CD4-positive, alpha-beta T cell treated with Interleukin-21 for 1 hour (primary cell): Measurements from ENCODE around the gene ITGA1.
"Not testable (repeated sequence)": the region's sequence is repeated elsewhere in the genome, so short reads cannot be mapped to it uniquely, and the experiment has no call there.

Source experiments
- DNase-seq: peaks from one replicate; pipeline ENCODE4 v3.0.0-alpha.2; 2020

ITGA1 gene

GRCh38 chr5:52837591-52838001 is 49.9 kb downstream of the ITGA1 start:
- no peak for DNase-seq

- DNase-seq: no peak
Observed at GRCh38 chr5:52838326-52839015, 50.8 kb downstream of the ITGA1 start.

GRCh38 chr5:52839285-52839684 is 51.6 kb downstream of the ITGA1 start:
- DNase-seq: no peak

GRCh38 chr5:52840277-52841050 is 52.7 kb downstream of the ITGA1 start:
- DNase-seq: no peak

- no peak for DNase-seq
Observed at GRCh38 chr5:52841114-52841513, 53.4 kb downstream of the ITGA1 start.

- no peak for DNase-seq
Observed at GRCh38 chr5:52842111-52842510, 54.4 kb downstream of the ITGA1 start.

- DNase-seq: no peak
Observed at GRCh38 chr5:52844885-52845284, 57.2 kb downstream of the ITGA1 start.

- no peak for DNase-seq
Observed at GRCh38 chr5:52846182-52846842, 58.6 kb downstream of the ITGA1 start.

GRCh38 chr5:52848688-52849087 is 61.0 kb downstream of the ITGA1 start:
- DNase-seq: not testable (repeated sequence)

GRCh38 chr5:52849544-52849943 is 61.8 kb downstream of the ITGA1 start:
- DNase-seq: no peak

- no peak for DNase-seq
Observed at GRCh38 chr5:52853650-52854049, 65.9 kb downstream of the ITGA1 start.

- no peak for DNase-seq
Observed at GRCh38 chr5:52854301-52854700, 66.6 kb downstream of the ITGA1 start.

GRCh38 chr5:52854949-52855348 is 67.2 kb downstream of the ITGA1 start:
- no peak for DNase-seq

- DNase-seq: no peak
Observed at GRCh38 chr5:52856564-52856963, 68.8 kb downstream of the ITGA1 start.

GRCh38 chr5:52859628-52860027 is 71.9 kb downstream of the ITGA1 start:
- DNase-seq: no peak

GRCh38 chr5:52861368-52861767 is 73.7 kb downstream of the ITGA1 start:
- DNase-seq: no peak

GRCh38 chr5:52863715-52864290 is 76.1 kb downstream of the ITGA1 start:
- DNase-seq: no peak

- no peak for DNase-seq
Observed at GRCh38 chr5:52864371-52864770, 76.7 kb downstream of the ITGA1 start.

GRCh38 chr5:52864884-52865283 is 77.2 kb downstream of the ITGA1 start:
- DNase-seq: no peak

- not testable (repeated sequence) for DNase-seq
Observed at GRCh38 chr5:52865991-52866390, 78.3 kb downstream of the ITGA1 start.

- DNase-seq: no peak
Observed at GRCh38 chr5:52867809-52868208, 80.1 kb downstream of the ITGA1 start.

GRCh38 chr5:52868417-52868816 is 80.7 kb downstream of the ITGA1 start:
- DNase-seq: no peak

GRCh38 chr5:52869391-52869790 is 81.7 kb downstream of the ITGA1 start:
- no peak for DNase-seq

GRCh38 chr5:52870448-52870847 is 82.7 kb downstream of the ITGA1 start:
- no peak for DNase-seq
